Measurements from ENCODE around the gene CADPS.
A peak's percentile ranks its signal among the peaks of the same experiment; 100 is the strongest.

Gene CADPS

GRCh38 chr3:62556121-62556815 is 318.9 kb downstream of the CADPS start:
- DNase-seq (ENCODE audit: low spot score): no peak

- DNase-seq (ENCODE audit: low spot score): no peak
Observed at GRCh38 chr3:62554264-62554799, 320.9 kb downstream of the CADPS start.

- DNase-seq (ENCODE audit: low spot score): no peak
Observed at GRCh38 chr3:62553811-62554210, 321.4 kb downstream of the CADPS start.

GRCh38 chr3:62551556-62551955 is 323.7 kb downstream of the CADPS start:
- no peak for DNase-seq (ENCODE audit: low spot score)

GRCh38 chr3:62550439-62550838 is 324.8 kb downstream of the CADPS start:
- no peak for DNase-seq (ENCODE audit: low spot score)

- no peak for DNase-seq (ENCODE audit: low spot score)
Observed at GRCh38 chr3:62548528-62549205, 326.5 kb downstream of the CADPS start.

GRCh38 chr3:62546266-62546665 is 328.9 kb downstream of the CADPS start:
- DNase-seq (ENCODE audit: low spot score): no peak

- no peak for DNase-seq (ENCODE audit: low spot score)
Observed at GRCh38 chr3:62542185-62542584, 333.0 kb downstream of the CADPS start.

- no peak for DNase-seq (ENCODE audit: low spot score)
Observed at GRCh38 chr3:62539762-62540161, 335.5 kb downstream of the CADPS start.

GRCh38 chr3:62538691-62539356 is 336.4 kb downstream of the CADPS start:
- no peak for DNase-seq (ENCODE audit: low spot score)

GRCh38 chr3:62534326-62534725 is 340.9 kb downstream of the CADPS start:
- no peak for DNase-seq (ENCODE audit: low spot score)

GRCh38 chr3:62532796-62533195 is 342.4 kb downstream of the CADPS start:
- DNase-seq (ENCODE audit: low spot score): no peak

GRCh38 chr3:62531981-62532380 is 343.2 kb downstream of the CADPS start:
- no peak for DNase-seq (ENCODE audit: low spot score)

GRCh38 chr3:62531493-62531892 is 343.7 kb downstream of the CADPS start:
- DNase-seq (ENCODE audit: low spot score): no peak

- peak; percentile 9 for DNase-seq (ENCODE audit: low spot score)
Observed at GRCh38 chr3:62529230-62529629, 346.0 kb downstream of the CADPS start.

GRCh38 chr3:62527474-62527873 is 347.7 kb downstream of the CADPS start:
- no peak for DNase-seq (ENCODE audit: low spot score)

- no peak for DNase-seq (ENCODE audit: low spot score)
Observed at GRCh38 chr3:62525281-62525680, 349.9 kb downstream of the CADPS start.

GRCh38 chr3:62523672-62524071 is 351.5 kb downstream of the CADPS start:
- no peak for DNase-seq (ENCODE audit: low spot score)

- no peak for DNase-seq (ENCODE audit: low spot score)
Observed at GRCh38 chr3:62521464-62522105, 353.6 kb downstream of the CADPS start.

GRCh38 chr3:62503516-62503915 is 371.7 kb downstream of the CADPS start:
- no peak for DNase-seq (ENCODE audit: low spot score)

- DNase-seq (ENCODE audit: low spot score): no peak
Observed at GRCh38 chr3:62502315-62503300, 372.6 kb downstream of the CADPS start.
